PC-9 (cell line): ENCODE data around the gene MSI2. TPM values are rescaled to one million over a fixed set of nuclear protein-coding genes. Genes with fewer than 3 reads are reported as not detected.

Experiments used
- BruUV-seq: library from RNA; stranded (reverse); fragments of 400-500 nt; replicated peaks from 2 replicates; lab custom pipeline; 2021; lab: Mats Ljungman, UMichigan
- CTCF ChIA-PET: fragments of 300-600 bp; sonication (Branson Sonifier 250); formaldehyde crosslinking; loops from one replicate; lab custom pipeline; 2022; ENCODE audit warnings: antibody characterized with exemption; lab: Charles Lee
- POLR2A ChIA-PET: fragments of 300-600 bp; sonication (Branson Sonifier 250); formaldehyde crosslinking; loops from one replicate; lab custom pipeline; 2022; ENCODE audit warnings: antibody characterized with exemption; ENCODE audit not compliant: unreplicated experiment; lab: Charles Lee
- DNase-seq, 2 experiments: peaks; one replicate each; pipeline versions ENCODE4 v3.0.0 to v3.0.0-alpha.2; 2015 to 2022; ENCODE audit warnings: mixed read lengths in 1 of 2
- H2AFZ ChIP-seq: fragments of 200-600 bp; sonication (generic); 2 replicates; pipeline ENCODE4 v1.8.1; 2017; ENCODE audit warnings: antibody characterized with exemption
- H3F3A ChIP-seq: fragments of 200-600 bp; sonication (generic); 2 replicates; pipeline ENCODE4 v1.8.1; 2017; ENCODE audit warnings: antibody characterized with exemption, mild to moderate bottlenecking, low read depth; ENCODE audit not compliant: insufficient read depth
- H3K27ac ChIP-seq: fragments of 200-600 bp; sonication (generic); 2 replicates; pipeline ENCODE4 v1.6.1; 2016; ENCODE audit warnings: mixed run types
- H3K27me3 ChIP-seq: fragments of 200-600 bp; sonication (generic); 2 replicates; pipeline ENCODE4 v1.6.1; 2016; ENCODE audit warnings: low read depth, mixed run types; ENCODE audit not compliant: insufficient read depth
- H3K36me3 ChIP-seq: fragments of 200-600 bp; sonication (generic); 2 replicates; pipeline ENCODE4 v1.6.1; 2016; ENCODE audit warnings: low read depth, mixed run types
- H3K4me1 ChIP-seq: fragments of 200-600 bp; sonication (generic); replicated peaks from 2 replicates; pipeline ENCODE4 v1.6.1; 2016; ENCODE audit warnings: mixed run types; ENCODE audit not compliant: insufficient read depth
- H3K4me2 ChIP-seq: fragments of 200-600 bp; sonication (generic); 2 replicates; pipeline ENCODE4 v1.6.1; 2017; ENCODE audit warnings: mixed run types
- H3K4me3 ChIP-seq: fragments of 200-600 bp; sonication (generic); 2 replicates; pipeline ENCODE4 v1.6.1; 2016; ENCODE audit warnings: mixed run types
- H3K79me2 ChIP-seq: fragments of 200-600 bp; sonication (generic); 2 replicates; pipeline ENCODE4 v1.6.1; 2017; ENCODE audit warnings: low read depth, mixed run types
- H3K9me2 ChIP-seq: fragments of 200-600 bp; sonication (generic); 2 replicates; pipeline ENCODE4 v1.8.1; 2017; ENCODE audit warnings: mild to moderate bottlenecking; ENCODE audit not compliant: insufficient read depth
- H3K9me3 ChIP-seq: fragments of 200-600 bp; sonication (generic); 2 replicates; pipeline ENCODE4 v1.8.1; 2016; ENCODE audit warnings: low read depth; ENCODE audit not compliant: insufficient read depth
- H4K20me1 ChIP-seq: fragments of 200-600 bp; sonication (generic); 2 replicates; pipeline ENCODE4 v1.8.1; 2017; ENCODE audit not compliant: insufficient read depth
- EZH2 ChIP-seq: fragments of 200-600 bp; sonication (generic); IDR thresholded peaks from 2 replicates; pipeline ENCODE4 v1.8.0; 2017; ENCODE audit warnings: antibody characterized with exemption, low read depth
- intact Hi-C: fragments of 100-400 bp; cut with micrococcal nuclease; formaldehyde crosslinking; loops from one replicate; pipeline ENCODE4 v1.10.0; 2022; ENCODE audit not compliant: unreplicated experiment
- total RNA-seq: library from RNA; stranded (reverse); gene quantifications from 2 replicates; pipeline ENCODE4 v1.2.3, GENCODE V29; 2021
- TF ChIP-seq, protein P1 (sequence below): fragments of 200-600 bp; sonication (generic); conservative IDR thresholded peaks from 2 replicates; pipeline ENCODE4 v1.6.1; 2017; ENCODE audit warnings: mixed run types, antibody characterized with exemption, mild to moderate bottlenecking, moderate library complexity

MSI2 gene
- total RNA-seq, 1 experiment from 2014 or later = 15.7 TPM

DNA sequence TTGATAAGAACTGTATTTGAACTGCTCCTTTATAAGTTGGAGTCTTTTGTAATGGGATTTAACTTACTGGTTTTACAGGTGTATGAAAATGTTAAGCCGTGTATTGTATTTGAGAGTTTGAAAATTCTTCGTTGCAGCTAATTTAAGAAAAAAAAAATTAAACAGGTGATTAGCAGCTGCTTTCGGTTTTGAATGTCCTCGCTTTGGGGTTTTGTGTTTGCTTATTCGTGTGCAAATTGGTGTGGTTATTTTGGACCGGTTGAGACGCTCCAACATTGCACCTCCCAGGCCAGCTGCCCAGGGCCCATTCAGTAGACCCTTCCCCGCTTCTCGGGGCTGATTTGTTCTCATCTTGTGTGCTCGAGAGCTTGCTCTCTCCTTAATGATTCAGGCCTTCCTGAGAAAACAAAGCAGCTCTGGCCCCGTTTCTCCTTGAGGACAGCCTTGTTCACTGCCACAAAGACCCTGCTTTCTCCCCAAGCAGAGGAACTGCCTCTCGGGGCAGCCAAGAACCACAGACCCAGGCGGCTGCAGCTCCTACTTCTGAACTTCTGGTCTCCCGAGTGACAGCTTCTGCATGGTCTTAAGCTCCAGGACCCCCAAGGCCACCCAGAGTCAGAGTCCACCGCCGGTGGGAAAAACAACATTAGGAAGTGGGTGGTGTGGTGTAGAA lies 100.5 kb downstream of the MSI2 start:
- H3K27ac ChIP-seq = no peak overlapping the region
- no peaks in the 10 kb centered on the region for H3K79me2 ChIP-seq
- ChIA-PET CTCF (no interaction called here), POLR2A (no interaction called here)
- peaks cover 10% of the 10 kb centered on the region; the same call in 1 of the 2 replicates for H3K27me3 ChIP-seq
- H3F3A ChIP-seq = peaks cover 7% of the 10 kb centered on the region; the same call in 1 of the 2 replicates
- H3K4me2 ChIP-seq = no peak overlapping the region
- H2AFZ ChIP-seq = no peak overlapping the region
- peaks cover 9% of the 10 kb centered on the region for H3K4me1 ChIP-seq
- H3K36me3 ChIP-seq = no peaks in the 10 kb centered on the region
- TF ChIP-seq, protein P1, sequence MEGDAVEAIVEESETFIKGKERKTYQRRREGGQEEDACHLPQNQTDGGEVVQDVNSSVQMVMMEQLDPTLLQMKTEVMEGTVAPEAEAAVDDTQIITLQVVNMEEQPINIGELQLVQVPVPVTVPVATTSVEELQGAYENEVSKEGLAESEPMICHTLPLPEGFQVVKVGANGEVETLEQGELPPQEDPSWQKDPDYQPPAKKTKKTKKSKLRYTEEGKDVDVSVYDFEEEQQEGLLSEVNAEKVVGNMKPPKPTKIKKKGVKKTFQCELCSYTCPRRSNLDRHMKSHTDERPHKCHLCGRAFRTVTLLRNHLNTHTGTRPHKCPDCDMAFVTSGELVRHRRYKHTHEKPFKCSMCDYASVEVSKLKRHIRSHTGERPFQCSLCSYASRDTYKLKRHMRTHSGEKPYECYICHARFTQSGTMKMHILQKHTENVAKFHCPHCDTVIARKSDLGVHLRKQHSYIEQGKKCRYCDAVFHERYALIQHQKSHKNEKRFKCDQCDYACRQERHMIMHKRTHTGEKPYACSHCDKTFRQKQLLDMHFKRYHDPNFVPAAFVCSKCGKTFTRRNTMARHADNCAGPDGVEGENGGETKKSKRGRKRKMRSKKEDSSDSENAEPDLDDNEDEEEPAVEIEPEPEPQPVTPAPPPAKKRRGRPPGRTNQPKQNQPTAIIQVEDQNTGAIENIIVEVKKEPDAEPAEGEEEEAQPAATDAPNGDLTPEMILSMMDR = no peak
- no peak for TF ChIP-seq EZH2
- DNase-seq = no peak
- no peak overlapping the region for H3K4me3 ChIP-seq
- H4K20me1 ChIP-seq = no peaks in the 10 kb centered on the region
- intact Hi-C loops = no loop called here
- no TSS peak for BruUV-seq
- no peaks in the 10 kb centered on the region for H3K9me3 ChIP-seq
- no peaks in the 10 kb centered on the region for H3K9me2 ChIP-seq

DNA sequence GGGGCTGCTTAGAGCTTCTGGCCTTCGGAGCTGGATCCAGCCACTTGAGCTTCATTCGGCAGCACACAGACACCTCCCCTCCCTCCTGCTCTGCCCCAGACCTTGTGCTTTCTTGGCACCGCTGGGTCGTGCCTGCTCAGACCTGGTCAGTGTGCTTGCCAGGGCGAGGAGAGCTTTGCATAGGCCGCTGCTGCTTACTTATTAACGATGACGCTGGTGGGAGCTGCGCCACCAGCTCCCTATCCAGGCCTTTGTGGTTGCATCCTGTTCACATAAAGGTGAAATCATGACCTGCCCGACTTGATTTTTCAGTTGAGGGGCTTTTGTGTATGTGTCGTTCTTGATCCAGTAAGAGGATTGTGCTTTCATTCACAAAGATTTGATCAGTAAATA lies 101.1 kb downstream of the MSI2 start:
- Histone ChIP-seq H3K27ac (peak overlapping the region; percentile 38; the same call in 1 of the 2 replicates), H4K20me1 (no peaks in the 10 kb centered on the region), H3K27me3 (peaks cover 10% of the 10 kb centered on the region; the same call in 1 of the 2 replicates), H3K9me2 (no peaks in the 10 kb centered on the region), H3K79me2 (no peaks in the 10 kb centered on the region), H3K4me2 (peak overlapping the region; percentile 46; the same call in 1 of the 2 replicates), H3K4me3 (no peak overlapping the region), H3K36me3 (no peaks in the 10 kb centered on the region), H2AFZ (no peak overlapping the region), H3K4me1 (peaks cover 9% of the 10 kb centered on the region), H3F3A (peaks cover 7% of the 10 kb centered on the region; the same call in 1 of the 2 replicates), H3K9me3 (no peaks in the 10 kb centered on the region)
- no TSS peak for BruUV-seq
- TF ChIP-seq, protein P1 = no peak
- TF ChIP-seq EZH2 = no peak
- CTCF ChIA-PET = no interaction called here
- DNase-seq = peak in 1 of 2 experiments; percentile 58
- intact Hi-C loops = no loop called here
- POLR2A ChIA-PET = no interaction called here

DNA sequence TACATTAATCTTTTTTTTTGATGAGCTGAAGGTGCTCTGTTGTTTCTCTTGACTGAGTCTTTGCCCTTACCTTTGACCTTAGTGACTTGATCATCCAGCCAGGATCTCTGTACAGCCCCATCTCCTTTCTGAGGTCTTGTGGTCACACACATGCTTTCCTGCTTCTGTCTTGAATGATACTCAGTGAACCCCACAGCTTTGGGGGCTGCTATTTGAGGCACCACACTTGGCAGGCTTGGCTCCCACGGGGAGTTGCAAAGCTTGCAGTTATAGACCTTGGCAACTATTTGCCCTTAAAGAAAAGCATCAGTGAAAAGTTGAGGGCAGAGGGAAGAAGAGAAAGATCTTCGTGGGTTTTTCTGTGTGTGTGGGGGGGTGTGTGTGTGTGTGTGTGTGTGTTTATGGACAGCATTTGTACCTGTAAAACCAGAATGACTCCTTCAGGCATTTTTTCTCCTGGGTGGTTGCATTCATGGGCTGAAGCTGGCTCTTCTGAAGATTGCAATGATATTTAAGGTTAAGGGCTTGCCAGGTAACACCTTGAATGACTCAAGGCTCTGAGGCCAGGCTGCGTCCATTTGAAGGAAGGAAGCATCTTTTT lies 101.6 kb downstream of the MSI2 start:
- ChIA-PET CTCF (no interaction called here), POLR2A (no interaction called here)
- intact Hi-C loops = no loop called here
- Histone ChIP-seq H3K9me3 (no peaks in the 10 kb centered on the region), H4K20me1 (no peaks in the 10 kb centered on the region), H3K27me3 (peaks cover 10% of the 10 kb centered on the region; the same call in 1 of the 2 replicates), H3K4me1 (peaks cover 9% of the 10 kb centered on the region), H3K4me3 (no peak overlapping the region), H3K4me2 (peak overlapping the region; percentile 46), H2AFZ (no peak overlapping the region), H3K79me2 (no peaks in the 10 kb centered on the region), H3F3A (peaks cover 7% of the 10 kb centered on the region; the same call in 1 of the 2 replicates), H3K27ac (peak overlapping the region; percentile 38; the same call in 1 of the 2 replicates), H3K36me3 (no peaks in the 10 kb centered on the region), H3K9me2 (no peaks in the 10 kb centered on the region)
- no TSS peak for BruUV-seq
- no peak for TF ChIP-seq EZH2
- TF ChIP-seq, protein P1 = no peak
- DNase-seq = peak; percentile 23 to 95
